A549 (cell line): Measurements from ENCODE around the gene PCNX2.

Source experiments
- CEBPB ChIP-seq, 2 experiments: fragments of >200 bp in 1 of 2; sonication (Bioruptor Twin) in 1 of 2; formaldehyde crosslinking in 1 of 2; IDR thresholded peaks; 2 replicates each; pipeline ENCODE4 v1.6.1; 2012 to 2016
- CHD2 ChIP-seq: fragments of 150-350 bp; IDR thresholded peaks from 2 replicates; pipeline ENCODE4 v1.6.1; 2014; ENCODE audit warnings: low read length; ENCODE audit not compliant: partially characterized antibody
- CTCF ChIP-seq: fragments of >200 bp; sonication (Bioruptor Twin); formaldehyde crosslinking; IDR thresholded peaks from 3 replicates; pipeline ENCODE4 v1.5.1; 2016
- E2F6 ChIP-seq: IDR thresholded peaks from 2 replicates; pipeline ENCODE4 v1.6.1; 2012; ENCODE audit warnings: low read depth, borderline replicate concordance
- ELK1 ChIP-seq: fragments of 150-350 bp; IDR thresholded peaks from 2 replicates; pipeline ENCODE4 v1.6.1; 2014; ENCODE audit warnings: low read depth, mild to moderate bottlenecking, low read length
- EP300 ChIP-seq, 2 experiments: fragments of >200 bp; sonication (Bioruptor Twin); formaldehyde crosslinking; IDR thresholded peaks; 2 replicates in 1 of 2; 3 replicates in 1 of 2; pipeline ENCODE4 v1.6.1; 2016 to 2017
- FOSL2 ChIP-seq, 2 experiments: fragments of 450-650 bp in 1 of 2; fragments of >200 bp in 1 of 2; sonication (Bioruptor Twin) in 1 of 2; formaldehyde crosslinking; IDR thresholded peaks; 2 replicates each; pipeline versions ENCODE4 v1.5.0 to v1.6.1; 2016 to 2020; ENCODE audit warnings: mild to moderate bottlenecking in 1 of 2, moderate library complexity in 1 of 2
- MAFK ChIP-seq: fragments of 450-650 bp; IDR thresholded peaks from 2 replicates; pipeline ENCODE4 v1.6.1; 2014; ENCODE audit not compliant: partially characterized antibody
- MAX ChIP-seq: IDR thresholded peaks from 2 replicates; pipeline ENCODE4 v1.6.1; 2012
- POLR2A ChIP-seq: IDR thresholded peaks from 2 replicates; pipeline ENCODE4 v1.6.1; 2012; ENCODE audit warnings: mild to moderate bottlenecking, low read length
- ZFP36 ChIP-seq: fragments of 450-650 bp; IDR thresholded peaks from 2 replicates; pipeline ENCODE4 v1.6.1; 2014; ENCODE audit warnings: borderline replicate concordance; ENCODE audit not compliant: partially characterized antibody

- TF ChIP-seq ZFP36 (no peak), CTCF (no peak), ELK1 (no peak), CHD2 (no peak), MAFK (no peak), CEBPB (IDR thresholded peaks at IDR 0.05) (no peak), MAX (no peak), POLR2A (no peak), E2F6 (no peak), FOSL2 (IDR thresholded peaks at IDR 0.05) (no peak), FOSL2 (CRISPR knock-in tag; IDR thresholded peaks at IDR 0.05) (no peak), EP300 (IDR thresholded peaks at IDR 0.05) (no peak)
These were observed 86.0 kb downstream of the PCNX2 start for GRCh38 chr1:233209481-233209880.
